BLaER1 treated with 17β-estradiol and CSF1 and Interleukin-3, amounts not matched to agents 10 nM and 100 nM (cell line): ENCODE measurements around the gene PM20D2.

Source experiments
- H3K27ac ChIP-seq, 11 experiments: shearing (Covaris generic); formaldehyde crosslinking; 2 replicates each; pipeline ENCODE4 v1.8.1; 2022
- H3K27me3 ChIP-seq, 11 experiments: shearing (Covaris generic); formaldehyde crosslinking; 2 replicates each; pipeline ENCODE4 v1.8.1; 2022
- H3K36me3 ChIP-seq, 11 experiments: shearing (Covaris generic); formaldehyde crosslinking; 2 replicates each; pipeline ENCODE4 v1.8.1; 2022
- H3K4me1 ChIP-seq, 10 experiments: shearing (Covaris generic); formaldehyde crosslinking; 2 replicates each; pipeline ENCODE4 v1.8.1; 2022
- H3K4me2 ChIP-seq, 11 experiments: shearing (Covaris generic); formaldehyde crosslinking; 2 replicates each; pipeline ENCODE4 v1.8.1; 2022
- H3K4me3 ChIP-seq, 10 experiments: shearing (Covaris generic); formaldehyde crosslinking; 2 replicates each; pipeline ENCODE4 v1.8.1; 2022
- H3K9ac ChIP-seq, 11 experiments: shearing (Covaris generic); formaldehyde crosslinking; 2 replicates each; pipeline ENCODE4 v1.8.1; 2022
- H3K9me3 ChIP-seq, 11 experiments: shearing (Covaris generic); formaldehyde crosslinking; replicated peaks in 1 of 11; 2 replicates each; pipeline ENCODE4 v1.8.1; 2022
- H4K20me1 ChIP-seq, 11 experiments: shearing (Covaris generic); formaldehyde crosslinking; 2 replicates each; pipeline ENCODE4 v1.8.1; 2022
- Cebpa-rat ChIP-seq, 11 experiments: shearing (Covaris generic); IDR thresholded peaks; 2 replicates each; pipeline ENCODE4 v1.8.1; 2022

Gene PM20D2

GRCh38 chr6:89209457-89209856 is 63.6 kb downstream of the PM20D2 start:
- H3K4me3 ChIP-seq, result no peak overlapping the region
- no peak overlapping the region for H3K4me2 ChIP-seq
- H3K36me3 ChIP-seq, result no peaks in the 10 kb centered on the region
- no peaks in the 10 kb centered on the region for H3K4me1 ChIP-seq
- TF ChIP-seq Cebpa-rat (IDR thresholded peaks at IDR 0.05), result no peak
- H3K9me3 ChIP-seq, result no peaks in the 10 kb centered on the region
- no peak overlapping the region for H3K9ac ChIP-seq
- no peaks in the 10 kb centered on the region for H4K20me1 ChIP-seq
- H3K27ac ChIP-seq, result no peak overlapping the region
- no peaks in the 10 kb centered on the region for H3K27me3 ChIP-seq

GRCh38 chr6:89212472-89212871 is 66.6 kb downstream of the PM20D2 start:
- Histone ChIP-seq H3K4me2 (no peak overlapping the region), H3K27me3 (no peaks in the 10 kb centered on the region), H3K4me1 (no peaks in the 10 kb centered on the region), H3K9me3 (no peaks in the 10 kb centered on the region), H3K9ac (no peak overlapping the region), H3K27ac (no peak overlapping the region), H3K36me3 (no peaks in the 10 kb centered on the region), H4K20me1 (no peaks in the 10 kb centered on the region), H3K4me3 (no peak overlapping the region)
- TF ChIP-seq Cebpa-rat (IDR thresholded peaks at IDR 0.05), result no peak

- H3K4me2 ChIP-seq, result no peak overlapping the region
- no peaks in the 10 kb centered on the region for H3K9me3 ChIP-seq
- H3K27me3 ChIP-seq, result no peaks in the 10 kb centered on the region
- no peak overlapping the region for H3K9ac ChIP-seq
- TF ChIP-seq Cebpa-rat (IDR thresholded peaks at IDR 0.05), result no peak
- no peak overlapping the region for H3K27ac ChIP-seq
- H3K4me1 ChIP-seq, result no peaks in the 10 kb centered on the region
- no peak overlapping the region for H3K4me3 ChIP-seq
- H3K36me3 ChIP-seq, result no peaks in the 10 kb centered on the region
- no peaks in the 10 kb centered on the region for H4K20me1 ChIP-seq
These were observed 68.3 kb downstream of the PM20D2 start for GRCh38 chr6:89214197-89214596.
